ENCODE measurements around the gene SPTB. TPM values are rescaled to one million over a fixed set of nuclear protein-coding genes. Genes with fewer than 3 reads are reported as not detected.

The SPTB gene
- total and polyA plus RNA-seq, 9 of the 15 experiments (the other 6 are each of a cell fraction or from before 2014, with no cell fraction given): 0.21 to 45.9 (median 11.7) TPM

DNA sequence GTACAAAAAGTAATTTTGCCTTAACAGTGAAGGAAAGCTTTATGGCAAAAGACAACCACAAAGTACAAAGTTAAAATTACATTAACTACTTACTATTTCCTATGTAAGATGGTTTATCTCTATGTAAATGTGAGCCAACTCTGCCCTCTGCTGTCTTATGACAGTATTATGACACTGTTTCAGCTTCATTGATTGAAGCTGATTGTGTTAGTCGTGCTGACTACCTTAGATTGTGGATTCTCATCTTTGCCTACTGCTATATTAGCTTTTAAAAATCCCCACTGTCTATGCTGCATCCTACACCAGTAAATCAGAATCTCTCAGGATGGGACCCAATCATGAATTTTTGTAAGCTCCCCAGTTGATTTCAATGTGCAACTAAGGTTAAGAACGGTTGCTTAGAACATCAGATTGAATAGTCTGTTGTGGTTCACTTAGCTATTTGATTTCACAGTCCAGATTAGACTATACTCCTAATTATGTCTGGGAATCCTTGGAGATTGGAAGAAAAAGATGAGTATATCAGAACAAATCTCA lies 12.2 kb upstream of the SPTB start:
- in situ Hi-C loops (cut with MboI): no loop called here
- CTCF ChIA-PET (ENCODE audit: low intra/inter-chr PET ratio): interaction anchor here (0.6 to 3.8 kb wide), 7 partner anchors 14 to 354 kb away, joined by 3 to 44 read pairs (median 10); no protein-coding TSS in a partner anchor
- Histone ChIP-seq H2AFZ (ENCODE audit: low read depth, low read length) (no peak overlapping the region), H3K4me1 (replicated peaks in 1 of 2; ENCODE audit: control insufficient read depth in 2 of 2, insufficient read depth in 2 of 2, low read length in 2 of 2) (no peaks in the 10 kb centered on the region; a peak in 3 of 5 replicates), H3K9me3 (replicated peaks; ENCODE audit: control insufficient read depth, insufficient read depth, low read depth, low read length) (no peaks in the 10 kb centered on the region), H3K4me3 (no peak overlapping the region), H3K27me3 (ENCODE audit: control insufficient read depth in 2 of 2, insufficient read depth in 2 of 2, low read length in 2 of 2) (no peaks in the 10 kb centered on the region), H3K9ac (ENCODE audit: insufficient read depth in 1 of 2, low read depth in 2 of 2, low read length in 2 of 2) (no peak overlapping the region), H4K20me1 (replicated peaks; ENCODE audit: control insufficient read depth, insufficient read depth, low read length) (no peaks in the 10 kb centered on the region), H3K79me2 (ENCODE audit: control insufficient read depth, insufficient read depth, low read length) (no peaks in the 10 kb centered on the region), H3K9me1 (ENCODE audit: control insufficient read depth, insufficient read depth, low read length) (no peaks in the 10 kb centered on the region), H3K27ac (ENCODE audit: extremely low read depth, low read depth, low read length) (no peak overlapping the region), H3K4me2 (ENCODE audit: insufficient read depth, low read length) (no peak overlapping the region), H3K36me3 (ENCODE audit: control insufficient read depth, insufficient read depth, low read length) (no peaks in the 10 kb centered on the region)
- POLR2A ChIA-PET: interaction anchor here (0.6 to 1.9 kb wide), 8 partner anchors 8 to 52 kb away, joined by 3 to 6 read pairs (median 4); no protein-coding TSS in a partner anchor
- no TSS peak for BruUV-seq (replicated peaks)
- no peak for FAIRE-seq
- 44% methylated on average over 2 of the region's 2 CpGs for WGBS (ENCODE audit: insufficient coverage, low coverage, missing lambda C conversion rate)
- intact Hi-C loops (cut with micrococcal nuclease): loop anchor here (5.0 kb wide), 4 partner anchors 70 to 220 kb away; no protein-coding TSS in a partner anchor
- peak; percentile 94 for ATAC-seq
- DNase-seq (ENCODE audit: extremely low read depth in 1 of 4, low spot score in 3 of 4): peak in 3 of 4 experiments; percentile 23 to 72 (median 30)
- peak; percentile 83 for TF ChIP-seq DEAF1 (CRISPR knock-in tag; IDR thresholded peaks at IDR 0.05)
- TF ChIP-seq HDAC1 (IDR thresholded peaks at IDR 0.05): no peak
- no peak for TF ChIP-seq USF1 (CRISPR knock-in tag; IDR thresholded peaks at IDR 0.05)
- no peak for TF ChIP-seq TCF3 (CRISPR knock-in tag; IDR thresholded peaks at IDR 0.05)
- TF ChIP-seq POLR2G (IDR thresholded peaks at IDR 0.05; ENCODE audit: low read depth, low read length): no peak
- TF ChIP-seq GTF2B (IDR thresholded peaks at IDR 0.05; ENCODE audit: extremely low read depth, insufficient read length): no peak
- TF ChIP-seq SMC3 (conservative IDR thresholded peaks at IDR 0.05; ENCODE audit: insufficient read depth, low read depth, low read length): peak; percentile 71
- no peak for TF ChIP-seq FOXO4 (CRISPR knock-in tag; IDR thresholded peaks at IDR 0.05)
- no peak for TF ChIP-seq E2F3 (CRISPR knock-in tag; IDR thresholded peaks at IDR 0.05)
- no peak for TF ChIP-seq FOXK1 (CRISPR knock-in tag; IDR thresholded peaks at IDR 0.05; ENCODE audit: borderline replicate concordance)
- TF ChIP-seq PHF21A (IDR thresholded peaks at IDR 0.05; ENCODE audit: borderline replicate concordance, low read depth): no peak
- peak; percentile 74 for TF ChIP-seq GABPB1 (CRISPR knock-in tag; IDR thresholded peaks at IDR 0.05)
- TF ChIP-seq TBL1XR1 (IDR thresholded peaks at IDR 0.05; ENCODE audit: low read length in 2 of 2): no peak
- TF ChIP-seq SRSF1 (IDR thresholded peaks at IDR 0.05; ENCODE audit: low read depth, low read length): no peak
- TF ChIP-seq ZNF444 (CRISPR knock-in tag; IDR thresholded peaks at IDR 0.05): no peak
- no peak for TF ChIP-seq SMAD2 (IDR thresholded peaks at IDR 0.05; ENCODE audit: low read depth, low read length)
- no peak for TF ChIP-seq MEF2D (tag; conservative IDR thresholded peaks at IDR 0.05; ENCODE audit: low read depth)
- no peak for TF ChIP-seq ZBTB1 (CRISPR knock-in tag; IDR thresholded peaks at IDR 0.05; ENCODE audit: borderline replicate concordance, low read depth)
- no peak for TF ChIP-seq OTX1 (CRISPR knock-in tag; IDR thresholded peaks at IDR 0.05)
- TF ChIP-seq RB1 (IDR thresholded peaks at IDR 0.05; ENCODE audit: low read depth): no peak

All from K562 (cell line).